Cardiac fibroblast (primary cell): ENCODE measurements around the gene C4orf33.
"Not testable (repeated sequence)": the region's sequence is repeated elsewhere in the genome, so short reads cannot be mapped to it uniquely, and the experiment has no call there.

Source experiments
- DNase-seq, 2 donors: peaks; one replicate each; pipeline versions ENCODE4 v3.0.0 to v3.0.0-alpha.2; 2010; ENCODE audit warnings: low read depth in 2 of 2
- H3K4me3 ChIP-seq, 2 donors: replicated peaks in 1 of 2; 1 replicate in 1 of 2; 2 replicates in 1 of 2; pipeline ENCODE4 v1.5.1; 2011; ENCODE audit warnings: low read depth in 2 of 2, low read length in 2 of 2, mild to moderate bottlenecking in 2 of 2, moderate library complexity in 1 of 2
- TF ChIP-seq, protein P1 (sequence below): IDR thresholded peaks from one replicate; pipeline ENCODE4 v1.5.1; 2011; ENCODE audit warnings: low read depth, mild to moderate bottlenecking, low read length, inconsistent platforms

Gene C4orf33, protein sequence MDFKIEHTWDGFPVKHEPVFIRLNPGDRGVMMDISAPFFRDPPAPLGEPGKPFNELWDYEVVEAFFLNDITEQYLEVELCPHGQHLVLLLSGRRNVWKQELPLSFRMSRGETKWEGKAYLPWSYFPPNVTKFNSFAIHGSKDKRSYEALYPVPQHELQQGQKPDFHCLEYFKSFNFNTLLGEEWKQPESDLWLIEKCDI

DNA sequence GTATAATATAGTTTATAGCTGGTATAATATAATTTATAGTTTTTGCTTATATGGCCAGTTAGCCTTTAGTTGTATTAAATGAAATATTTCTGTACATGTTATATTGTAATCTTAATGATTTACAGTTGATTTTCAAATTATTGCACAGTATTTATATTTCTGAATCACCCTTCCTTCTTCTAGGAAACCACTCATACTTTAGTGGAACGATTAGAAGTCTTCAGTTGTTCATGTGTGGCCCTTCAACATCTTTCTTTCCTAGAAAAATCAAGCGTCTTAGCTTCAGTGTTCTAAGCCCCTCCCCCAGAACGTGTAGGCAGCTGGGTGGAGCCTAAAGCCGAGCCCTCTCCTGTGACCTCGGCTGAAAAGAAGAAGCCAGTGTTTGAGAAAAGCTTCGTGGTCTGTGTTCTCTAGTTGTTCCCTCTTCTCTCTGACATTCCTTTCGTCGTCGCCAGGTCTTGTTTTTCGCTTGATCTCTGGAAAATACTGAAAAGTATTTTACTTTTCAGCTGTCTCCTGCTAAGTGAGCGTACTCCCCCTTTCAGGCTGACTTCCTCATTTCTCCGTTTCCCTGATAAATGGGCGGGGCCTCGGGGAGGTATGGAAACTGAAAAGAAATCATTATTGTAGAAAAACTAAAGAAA, at the start of gene C4orf33:
C4orf33 (plus strand) TSS at position 342 of the 644 bp plus-strand sequence. CDS start 6,459 bp downstream, outside the sequence.
- DNase-seq, result peak; percentile 78 to 81
- TF ChIP-seq, protein P1, sequence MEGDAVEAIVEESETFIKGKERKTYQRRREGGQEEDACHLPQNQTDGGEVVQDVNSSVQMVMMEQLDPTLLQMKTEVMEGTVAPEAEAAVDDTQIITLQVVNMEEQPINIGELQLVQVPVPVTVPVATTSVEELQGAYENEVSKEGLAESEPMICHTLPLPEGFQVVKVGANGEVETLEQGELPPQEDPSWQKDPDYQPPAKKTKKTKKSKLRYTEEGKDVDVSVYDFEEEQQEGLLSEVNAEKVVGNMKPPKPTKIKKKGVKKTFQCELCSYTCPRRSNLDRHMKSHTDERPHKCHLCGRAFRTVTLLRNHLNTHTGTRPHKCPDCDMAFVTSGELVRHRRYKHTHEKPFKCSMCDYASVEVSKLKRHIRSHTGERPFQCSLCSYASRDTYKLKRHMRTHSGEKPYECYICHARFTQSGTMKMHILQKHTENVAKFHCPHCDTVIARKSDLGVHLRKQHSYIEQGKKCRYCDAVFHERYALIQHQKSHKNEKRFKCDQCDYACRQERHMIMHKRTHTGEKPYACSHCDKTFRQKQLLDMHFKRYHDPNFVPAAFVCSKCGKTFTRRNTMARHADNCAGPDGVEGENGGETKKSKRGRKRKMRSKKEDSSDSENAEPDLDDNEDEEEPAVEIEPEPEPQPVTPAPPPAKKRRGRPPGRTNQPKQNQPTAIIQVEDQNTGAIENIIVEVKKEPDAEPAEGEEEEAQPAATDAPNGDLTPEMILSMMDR, result no peak

DNA sequence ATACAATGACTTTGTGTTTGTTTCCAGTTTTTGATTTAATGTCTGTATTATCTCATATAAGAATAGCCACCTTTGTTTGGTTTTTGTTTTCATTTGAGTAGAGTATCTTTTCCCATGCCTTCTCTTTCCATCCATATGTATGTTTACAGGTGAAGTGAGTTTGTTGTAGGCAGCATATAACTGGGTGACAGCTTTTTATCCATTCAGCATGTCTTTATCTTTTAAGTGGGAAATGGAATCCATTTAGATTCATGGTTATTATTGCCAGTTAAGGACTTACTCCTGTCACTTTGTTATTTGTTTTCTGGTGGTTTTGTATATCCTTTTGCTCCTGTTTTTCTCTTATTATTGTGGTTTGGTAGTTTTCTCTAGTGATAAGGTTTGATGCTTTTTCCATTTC, 36.9 kb upstream of the C4orf33 start:
- no peak for DNase-seq
- no peak overlapping the region for H3K4me3 ChIP-seq
- TF ChIP-seq, protein P1, result no peak

More for the DNA sequence above, at the start of gene C4orf33:
- peak within 1 kb of the TSS; percentile 38 to 68 for H3K4me3 ChIP-seq

DNA sequence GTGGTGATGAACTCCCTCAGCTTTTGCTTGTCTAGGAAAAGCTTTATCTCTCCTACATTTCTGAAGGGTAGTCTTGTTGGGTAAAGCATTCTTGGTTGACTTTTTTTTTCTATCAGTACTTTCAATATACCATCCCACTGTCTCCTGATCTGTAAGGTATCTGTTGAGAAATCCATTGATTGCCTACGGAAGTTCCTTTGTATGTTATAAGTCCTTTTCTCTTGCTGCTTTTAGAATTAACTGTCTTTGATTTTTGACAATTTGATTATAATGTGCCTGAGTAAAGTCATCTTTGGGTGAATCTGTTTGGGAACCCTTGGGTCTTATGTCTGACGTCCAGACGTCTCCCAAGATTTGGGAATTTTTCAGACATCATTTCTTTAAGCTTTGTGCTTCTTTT, 33.4 kb upstream of the C4orf33 start:
- no peak for DNase-seq
- H3K4me3 ChIP-seq, result no peak overlapping the region
- TF ChIP-seq, protein P1, result no peak

DNA sequence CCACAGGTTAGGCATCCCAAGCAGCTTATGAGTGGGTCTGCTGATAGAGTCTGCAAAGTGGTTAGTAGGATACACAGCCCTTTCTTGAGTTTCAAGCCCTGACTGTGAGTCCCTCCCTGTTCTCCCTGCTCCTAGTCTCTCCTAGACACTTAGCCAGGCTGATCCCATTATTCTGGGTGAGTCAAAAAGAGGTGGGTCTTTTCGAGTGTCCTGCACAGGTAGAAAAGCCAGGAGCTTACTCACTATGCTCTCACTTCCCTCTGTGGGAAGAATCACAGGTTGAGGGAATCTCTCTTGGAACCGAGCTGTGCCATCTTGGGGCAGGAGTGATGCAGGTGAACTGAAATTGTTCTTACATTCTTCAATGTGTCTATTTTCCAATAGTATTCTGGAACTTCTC, 32.3 kb upstream of the C4orf33 start:
- TF ChIP-seq, protein P1, result no peak
- H3K4me3 ChIP-seq, result no peak overlapping the region
- DNase-seq, result no peak

DNA sequence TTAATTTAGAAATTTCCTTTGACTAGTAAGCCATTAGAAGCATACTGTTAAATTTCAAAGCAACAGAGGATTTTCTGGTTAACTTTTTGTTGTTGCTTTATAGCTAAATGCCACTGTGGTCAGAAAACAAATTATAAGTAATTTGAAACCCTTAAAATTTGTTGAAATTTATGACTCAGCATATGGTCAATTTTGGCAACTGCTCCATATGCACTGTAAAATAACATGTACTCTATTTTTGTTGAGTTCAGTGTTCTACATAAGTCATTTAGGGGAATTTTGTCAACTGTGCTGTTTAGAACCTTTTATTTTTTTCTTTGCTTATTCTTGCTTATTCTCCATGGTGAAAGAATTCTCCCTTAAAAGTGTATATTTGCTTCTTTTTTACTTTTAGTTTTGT, 31.2 kb upstream of the C4orf33 start:
- H3K4me3 ChIP-seq, result no peak overlapping the region
- TF ChIP-seq, protein P1, result no peak
- DNase-seq, result peak; percentile 62 to 76

DNA sequence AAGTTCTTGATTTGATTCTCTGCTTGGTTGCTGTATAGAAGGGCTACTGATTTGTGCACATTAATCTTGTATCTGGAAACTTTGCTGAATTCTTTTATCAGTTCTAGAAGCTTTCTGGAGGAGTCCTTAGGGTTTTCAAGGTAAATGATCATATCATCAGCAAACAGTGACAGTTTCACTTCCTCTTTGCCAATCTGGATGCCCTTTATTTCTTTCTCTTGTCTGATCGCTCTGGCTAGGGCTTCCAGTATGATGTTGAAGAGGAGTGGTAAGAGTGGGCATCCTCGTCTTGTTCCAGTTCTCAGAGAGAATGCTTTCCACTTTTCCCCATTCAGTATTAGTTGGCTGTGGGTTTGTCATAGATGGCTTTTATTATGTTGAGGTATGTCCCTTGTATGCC, 26.4 kb upstream of the C4orf33 start:
- H3K4me3 ChIP-seq, DNase-seq: not testable (repeated sequence)

DNA sequence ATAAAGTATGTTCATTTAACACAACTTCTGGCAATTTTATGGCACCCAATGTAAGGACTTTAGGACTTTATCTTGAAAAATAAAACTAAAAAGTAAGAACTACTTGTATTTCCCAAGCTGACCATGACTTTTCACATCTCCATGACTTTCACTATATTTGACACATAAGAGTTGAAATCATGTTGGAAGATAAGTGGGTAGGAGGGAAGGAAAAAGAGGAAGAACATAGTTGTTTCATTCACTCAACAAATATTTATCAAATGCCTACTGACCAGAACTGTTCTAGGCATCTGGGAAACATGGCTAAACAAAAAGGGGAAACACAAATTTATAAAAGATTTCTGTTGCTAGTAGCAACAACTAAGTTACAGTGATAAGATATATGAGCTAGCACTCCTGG, 18.6 kb upstream of the C4orf33 start:
- DNase-seq, result no peak
- TF ChIP-seq, protein P1, result no peak
- H3K4me3 ChIP-seq, result no peak overlapping the region
